ENCODE results near the gene SMCO2.

Gene SMCO2

GRCh38 chr12:27446436-27446835 is at the start of gene SMCO2:
TSS of gene SMCO2 (plus strand) at chr12:27446736. CDS start at chr12:27470632, 23,896 bp downstream.
- ATAC-seq = no peak

GRCh38 chr12:27398466-27398865 is 48.1 kb upstream of the SMCO2 start:
- no peak for ATAC-seq

GRCh38 chr12:27399074-27399473 is 47.5 kb upstream of the SMCO2 start:
- ATAC-seq = no peak

GRCh38 chr12:27400856-27401354 is 45.6 kb upstream of the SMCO2 start:
- no peak for ATAC-seq

- ATAC-seq = no peak
Observed at GRCh38 chr12:27412047-27412446, 34.5 kb upstream of the SMCO2 start.

- ATAC-seq = no peak
Observed at GRCh38 chr12:27422697-27423096, 23.8 kb upstream of the SMCO2 start.

- ATAC-seq = no peak
Observed at GRCh38 chr12:27424631-27425230, 21.8 kb upstream of the SMCO2 start.

GRCh38 chr12:27425306-27425705 is 21.2 kb upstream of the SMCO2 start:
- no peak for ATAC-seq

GRCh38 chr12:27426743-27427487 is 19.6 kb upstream of the SMCO2 start:
- ATAC-seq = no peak

- no peak for ATAC-seq
Observed at GRCh38 chr12:27427824-27428223, 18.7 kb upstream of the SMCO2 start.

- no peak for ATAC-seq
Observed at GRCh38 chr12:27428466-27428865, 18.1 kb upstream of the SMCO2 start.

- ATAC-seq = no peak
Observed at GRCh38 chr12:27429606-27430005, 16.9 kb upstream of the SMCO2 start.

- ATAC-seq = no peak
Observed at GRCh38 chr12:27431185-27431584, 15.4 kb upstream of the SMCO2 start.

GRCh38 chr12:27434673-27435565 is 11.6 kb upstream of the SMCO2 start:
- peak in 1 of 2 donors; percentile 45 for ATAC-seq

GRCh38 chr12:27436029-27436428 is 10.5 kb upstream of the SMCO2 start:
- no peak for ATAC-seq

GRCh38 chr12:27436768-27437167 is 9.8 kb upstream of the SMCO2 start:
- no peak for ATAC-seq

- no peak for ATAC-seq
Observed at GRCh38 chr12:27437839-27438238, 8.7 kb upstream of the SMCO2 start.

GRCh38 chr12:27447761-27448160 is 1.2 kb downstream of the SMCO2 start:
- ATAC-seq = no peak

- ATAC-seq = no peak
Observed at GRCh38 chr12:27449026-27449425, 2.5 kb downstream of the SMCO2 start.

GRCh38 chr12:27449893-27450534 is 3.5 kb downstream of the SMCO2 start:
- no peak for ATAC-seq

GRCh38 chr12:27451036-27451825 is 4.7 kb downstream of the SMCO2 start:
- ATAC-seq = no peak

GRCh38 chr12:27453421-27453820 is 6.9 kb downstream of the SMCO2 start:
- no peak for ATAC-seq
